ENCODE results near the gene SAP30.

DNA sequence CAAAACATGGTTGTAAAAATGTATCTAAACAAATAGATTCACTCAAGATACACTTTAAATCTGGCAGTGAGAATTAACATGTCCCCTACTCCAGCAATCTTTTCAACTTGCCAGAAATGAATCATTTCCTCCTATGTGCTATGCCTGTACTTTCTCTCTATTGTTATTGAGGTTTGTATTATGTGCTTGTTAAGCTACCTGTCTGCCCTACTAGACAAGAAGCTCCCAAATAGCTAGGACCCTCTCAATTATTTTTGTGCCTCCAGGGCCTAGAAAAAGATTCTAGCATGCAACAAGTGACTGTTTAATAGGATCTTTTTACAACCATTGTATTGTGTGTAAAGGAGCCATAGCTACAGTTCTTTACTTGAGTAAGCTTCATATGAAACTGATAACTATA, 3.5 kb upstream of the SAP30 start:
- TF ChIP-seq, protein P1, sequence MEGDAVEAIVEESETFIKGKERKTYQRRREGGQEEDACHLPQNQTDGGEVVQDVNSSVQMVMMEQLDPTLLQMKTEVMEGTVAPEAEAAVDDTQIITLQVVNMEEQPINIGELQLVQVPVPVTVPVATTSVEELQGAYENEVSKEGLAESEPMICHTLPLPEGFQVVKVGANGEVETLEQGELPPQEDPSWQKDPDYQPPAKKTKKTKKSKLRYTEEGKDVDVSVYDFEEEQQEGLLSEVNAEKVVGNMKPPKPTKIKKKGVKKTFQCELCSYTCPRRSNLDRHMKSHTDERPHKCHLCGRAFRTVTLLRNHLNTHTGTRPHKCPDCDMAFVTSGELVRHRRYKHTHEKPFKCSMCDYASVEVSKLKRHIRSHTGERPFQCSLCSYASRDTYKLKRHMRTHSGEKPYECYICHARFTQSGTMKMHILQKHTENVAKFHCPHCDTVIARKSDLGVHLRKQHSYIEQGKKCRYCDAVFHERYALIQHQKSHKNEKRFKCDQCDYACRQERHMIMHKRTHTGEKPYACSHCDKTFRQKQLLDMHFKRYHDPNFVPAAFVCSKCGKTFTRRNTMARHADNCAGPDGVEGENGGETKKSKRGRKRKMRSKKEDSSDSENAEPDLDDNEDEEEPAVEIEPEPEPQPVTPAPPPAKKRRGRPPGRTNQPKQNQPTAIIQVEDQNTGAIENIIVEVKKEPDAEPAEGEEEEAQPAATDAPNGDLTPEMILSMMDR (IDR thresholded peaks at IDR 0.05), result no peak
- no peak for TF ChIP-seq POLR2A (IDR thresholded peaks at IDR 0.05)
